CD4-positive, alpha-beta T cell treated with Interleukin-4 for 4 hours (primary cell): ENCODE measurements around the gene ARV1.
"Not testable (repeated sequence)": the region's sequence is repeated elsewhere in the genome, so short reads cannot be mapped to it uniquely, and the experiment has no call there.

Experiments
- DNase-seq: peaks from one replicate; pipeline ENCODE4 v3.0.0-alpha.2; 2020

The ARV1 gene

GRCh38 chr1:230977761-230978490 lies 968 bp upstream of the ARV1 start:
- peak; percentile 23 for DNase-seq

- DNase-seq: no peak
Observed at GRCh38 chr1:230979389-230979716, 459 bp downstream of the ARV1 start.

GRCh38 chr1:230979952-230980351 lies 1.1 kb downstream of the ARV1 start:
- no peak for DNase-seq

- DNase-seq: no peak
Observed at GRCh38 chr1:230982696-230983095, 3.8 kb downstream of the ARV1 start.

- no peak for DNase-seq
Observed at GRCh38 chr1:230983811-230984210, 4.9 kb downstream of the ARV1 start.

- not testable (repeated sequence) for DNase-seq
Observed at GRCh38 chr1:230984622-230985515, 6.0 kb downstream of the ARV1 start.

GRCh38 chr1:230985711-230986110 lies 6.8 kb downstream of the ARV1 start:
- no peak for DNase-seq

- no peak for DNase-seq
Observed at GRCh38 chr1:230986976-230987375, 8.1 kb downstream of the ARV1 start.

GRCh38 chr1:230987448-230987847 lies 8.6 kb downstream of the ARV1 start:
- DNase-seq: no peak

GRCh38 chr1:230992100-230992774 lies 13.3 kb downstream of the ARV1 start:
- DNase-seq: no peak

GRCh38 chr1:230994860-230995259 lies 16.0 kb downstream of the ARV1 start:
- DNase-seq: no peak

- no peak for DNase-seq
Observed at GRCh38 chr1:231000201-231000600, 21.3 kb downstream of the ARV1 start.

- DNase-seq: no peak
Observed at GRCh38 chr1:231000639-231001038, 21.7 kb downstream of the ARV1 start.

- no peak for DNase-seq
Observed at GRCh38 chr1:231001892-231002291, 23.0 kb downstream of the ARV1 start.

GRCh38 chr1:231007535-231007934 lies 28.6 kb downstream of the ARV1 start:
- not testable (repeated sequence) for DNase-seq

- no peak for DNase-seq
Observed at GRCh38 chr1:231011360-231011759, 32.5 kb downstream of the ARV1 start.

- no peak for DNase-seq
Observed at GRCh38 chr1:231011963-231012362, 33.1 kb downstream of the ARV1 start.

- DNase-seq: no peak
Observed at GRCh38 chr1:231013391-231014015, 34.6 kb downstream of the ARV1 start.

GRCh38 chr1:231016234-231016633 lies 37.3 kb downstream of the ARV1 start:
- DNase-seq: no peak

- no peak for DNase-seq
Observed at GRCh38 chr1:231016966-231017365, 38.1 kb downstream of the ARV1 start.

- DNase-seq: no peak
Observed at GRCh38 chr1:231019711-231020110, 40.8 kb downstream of the ARV1 start.

GRCh38 chr1:231020139-231020601 lies 41.3 kb downstream of the ARV1 start:
- DNase-seq: no peak

- no peak for DNase-seq
Observed at GRCh38 chr1:231020816-231021215, 41.9 kb downstream of the ARV1 start.
